Ramos (cell line): ENCODE measurements around the gene GOLIM4.
"Not testable (repeated sequence)": the region's sequence is repeated elsewhere in the genome, so short reads cannot be mapped to it uniquely, and the experiment has no call there.

Experiments
- in situ Hi-C: fragments of 300-500 bp; cut with MboI; formaldehyde crosslinking; loops from one replicate; pipeline ENCODE4 v1.14.3; 2022; ENCODE audit warnings: low sequenced_read_pairs; ENCODE audit not compliant: unreplicated experiment

GOLIM4 gene

DNA sequence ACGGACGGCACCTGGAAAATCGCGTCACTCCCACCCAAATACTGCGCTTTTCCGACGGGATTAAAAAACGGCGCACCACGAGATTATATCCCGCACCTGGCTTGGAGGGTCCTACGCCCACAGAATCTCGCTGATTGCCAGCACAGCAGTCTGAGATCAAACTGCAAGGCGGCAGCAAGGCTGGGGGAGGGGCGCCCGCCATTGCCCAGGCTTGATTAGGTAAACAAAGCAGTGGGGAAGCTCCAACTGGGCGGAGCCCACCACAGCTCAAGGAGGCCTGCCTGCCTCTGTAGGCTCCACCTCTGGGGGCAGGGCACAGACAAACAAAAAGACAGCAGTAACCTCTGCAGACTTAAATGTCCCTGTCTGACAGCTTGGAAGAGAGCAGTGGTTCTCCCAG lies 84.4 kb downstream of the GOLIM4 start:
- in situ Hi-C loops: not testable (repeated sequence)

DNA sequence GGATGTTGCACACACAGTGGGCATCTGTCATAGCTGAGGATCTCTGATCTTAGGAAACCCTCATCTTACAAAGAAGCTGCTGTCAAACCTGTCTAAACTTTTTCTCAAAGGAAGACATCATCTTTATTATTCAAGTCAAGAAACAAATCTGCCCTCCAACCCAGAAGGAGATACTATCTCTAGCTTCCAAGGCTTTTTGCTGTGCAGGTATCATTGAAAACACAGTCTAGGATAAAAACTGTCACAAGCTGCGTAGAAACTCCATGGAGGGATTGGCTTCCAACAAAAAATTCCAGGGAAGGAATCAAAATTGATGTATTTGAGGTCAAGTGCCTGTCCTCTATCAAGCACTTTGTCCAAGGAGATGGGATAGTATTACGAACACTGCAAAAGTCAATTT lies 89.1 kb downstream of the GOLIM4 start:
- in situ Hi-C loops: no loop called here

DNA sequence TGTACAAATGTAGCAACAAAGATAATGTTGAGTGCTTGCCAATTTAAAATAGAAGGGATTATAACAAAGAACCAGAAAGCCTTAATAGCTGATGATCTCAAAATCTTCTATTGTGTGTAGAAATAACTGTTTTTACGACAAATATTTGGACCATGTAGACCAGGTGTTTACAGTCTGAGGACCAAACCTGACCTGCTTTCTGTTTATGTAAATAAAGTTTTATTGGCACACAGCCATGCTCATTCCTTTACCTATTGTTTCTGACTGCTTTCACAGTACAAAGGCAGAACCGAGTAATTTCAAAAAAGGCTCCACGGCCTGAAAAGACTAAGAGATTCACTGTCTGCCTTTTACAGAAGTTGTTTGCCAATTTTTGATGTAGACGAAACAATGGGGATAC lies 91.8 kb downstream of the GOLIM4 start:
- in situ Hi-C loops: no loop called here

DNA sequence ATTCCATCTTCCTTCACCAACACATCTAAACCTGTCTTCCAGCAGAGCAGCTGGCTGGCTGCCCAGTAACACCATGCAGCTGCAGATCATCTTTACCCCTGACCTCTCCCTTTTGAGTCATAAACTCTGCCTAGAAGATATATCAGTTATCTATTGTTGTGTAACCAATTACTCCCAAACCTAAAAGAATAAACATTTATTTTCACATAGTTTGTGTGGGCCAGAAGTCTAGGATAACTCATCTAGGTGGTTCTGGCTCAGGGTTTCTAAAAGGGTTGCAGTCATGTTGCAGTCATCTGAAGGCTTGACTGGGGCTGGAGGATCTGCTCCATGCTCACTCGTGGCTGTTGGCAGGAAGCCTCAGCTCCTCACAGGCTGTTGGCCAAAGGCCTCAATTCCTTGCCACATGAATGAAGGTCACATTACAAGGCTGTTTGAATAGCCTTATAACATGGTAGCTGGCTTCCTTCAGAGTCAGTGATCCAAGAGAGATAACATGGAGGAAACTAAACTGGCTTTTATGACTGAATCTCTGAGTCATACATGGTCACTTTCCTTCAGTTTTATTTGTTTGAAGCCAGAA lies 92.8 kb downstream of the GOLIM4 start:
- in situ Hi-C loops: no loop called here

DNA sequence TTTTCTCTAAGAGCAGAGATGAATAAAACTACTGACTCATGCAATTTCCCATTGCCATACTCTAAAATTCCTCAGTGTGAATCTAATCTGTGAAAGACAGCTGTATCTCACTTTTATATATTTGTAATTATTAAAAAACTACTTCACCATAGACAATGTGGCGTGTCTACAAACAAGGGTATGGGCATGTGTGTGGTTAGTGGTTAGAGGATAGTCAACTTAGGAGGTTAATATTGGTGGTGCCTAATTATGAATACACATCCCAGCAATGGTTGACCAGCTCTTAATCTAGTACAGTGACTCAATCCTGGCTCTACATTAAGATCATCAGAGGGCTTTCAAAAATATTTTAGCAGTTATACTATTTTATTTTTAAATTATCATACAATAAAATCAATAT lies 94.5 kb downstream of the GOLIM4 start:
- in situ Hi-C loops: no loop called here

DNA sequence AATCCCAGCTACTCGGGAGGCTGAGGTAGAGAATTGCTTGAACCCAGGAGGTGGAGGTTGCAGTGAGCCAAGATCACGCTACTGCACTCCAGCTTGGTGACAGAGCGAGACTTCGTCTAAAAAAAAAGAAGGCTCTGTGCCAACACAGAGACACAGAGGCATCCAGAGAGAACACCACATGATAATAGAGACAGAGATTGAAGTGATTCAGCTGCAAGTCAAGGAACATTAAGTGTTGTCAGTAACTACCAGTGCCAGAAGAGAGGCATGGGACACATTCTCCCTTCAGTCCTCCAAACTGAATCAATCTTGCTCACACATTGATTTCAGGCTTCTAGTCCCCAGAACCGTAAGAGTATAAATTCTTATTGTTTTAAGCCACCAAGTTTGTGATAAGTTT lies 97.5 kb downstream of the GOLIM4 start:
- in situ Hi-C loops: no loop called here

DNA sequence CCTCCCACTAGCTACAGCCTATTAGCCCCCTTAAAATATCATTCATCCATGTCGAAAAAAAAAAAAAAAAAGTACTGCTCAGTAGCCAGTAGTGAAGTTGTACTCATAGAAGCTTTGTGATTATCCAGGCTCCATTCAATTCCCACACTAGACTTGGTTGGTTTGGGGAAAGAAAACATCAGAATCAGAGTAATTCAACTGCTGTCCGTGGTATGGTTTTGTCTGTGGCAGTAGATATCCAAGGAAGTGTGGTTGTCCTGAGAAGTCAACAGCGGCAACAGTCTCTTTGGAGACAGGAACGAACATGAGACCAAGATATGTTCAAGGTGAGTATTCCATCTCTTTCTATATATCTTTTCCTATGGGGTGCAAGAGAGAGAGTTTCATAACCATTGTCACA lies 99.2 kb downstream of the GOLIM4 start:
- in situ Hi-C loops: no loop called here

DNA sequence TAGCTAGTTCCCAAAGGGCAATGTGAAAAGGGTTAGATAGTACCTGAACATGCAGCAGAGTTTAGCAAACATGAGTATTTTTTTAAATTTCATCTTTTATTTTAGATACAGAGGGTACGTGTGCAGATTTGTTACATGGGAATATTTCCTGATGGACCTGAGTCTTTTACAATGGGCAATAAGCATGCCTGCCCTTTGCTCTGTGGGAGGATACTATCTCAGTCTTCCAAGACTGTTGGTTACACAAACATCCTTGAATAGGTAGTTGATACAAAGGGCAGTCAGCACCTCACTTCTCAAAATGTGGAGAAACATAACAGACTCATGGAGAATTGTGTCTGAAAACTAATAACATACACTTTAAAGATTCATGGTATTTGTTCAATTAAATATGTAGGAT lies 103.3 kb downstream of the GOLIM4 start:
- in situ Hi-C loops: no loop called here

DNA sequence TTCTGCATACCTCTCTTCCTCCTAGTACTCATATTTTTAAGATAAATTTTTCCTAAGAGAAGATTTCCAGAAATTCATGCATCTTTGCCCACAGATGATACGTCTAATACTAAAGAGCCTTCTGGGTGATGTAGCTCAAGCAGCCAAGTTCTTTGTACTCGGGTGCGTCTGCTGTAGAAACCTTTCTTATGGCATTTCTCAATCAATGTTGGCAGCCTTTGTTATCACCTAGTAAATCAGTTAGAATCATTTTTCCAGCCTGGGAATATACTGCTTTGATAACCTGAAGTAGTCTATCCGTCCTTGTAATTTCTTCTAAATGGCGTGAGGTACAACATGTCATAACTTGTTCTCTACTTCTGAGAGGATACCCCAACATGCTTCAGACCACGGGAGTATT lies 104.5 kb downstream of the GOLIM4 start:
- in situ Hi-C loops: no loop called here

DNA sequence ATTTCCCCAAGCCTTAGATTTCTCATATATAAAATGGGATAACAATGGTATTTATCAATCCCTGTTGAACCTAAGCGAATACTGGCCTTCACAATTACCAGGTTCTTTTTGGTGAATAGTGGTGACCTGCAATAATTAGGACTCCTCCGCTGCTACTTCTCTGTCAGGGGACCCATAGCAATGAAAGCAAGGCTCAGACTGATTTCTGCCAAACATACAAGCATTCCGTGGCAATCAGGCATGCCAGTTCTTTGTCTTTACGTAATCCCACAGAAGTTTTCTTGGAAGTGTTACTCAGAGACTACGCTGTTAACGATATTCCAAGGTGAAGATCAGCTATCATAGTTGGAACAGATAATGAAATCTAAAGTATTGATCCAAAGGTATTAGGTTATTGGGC lies 105.7 kb downstream of the GOLIM4 start:
- in situ Hi-C loops: no loop called here

DNA sequence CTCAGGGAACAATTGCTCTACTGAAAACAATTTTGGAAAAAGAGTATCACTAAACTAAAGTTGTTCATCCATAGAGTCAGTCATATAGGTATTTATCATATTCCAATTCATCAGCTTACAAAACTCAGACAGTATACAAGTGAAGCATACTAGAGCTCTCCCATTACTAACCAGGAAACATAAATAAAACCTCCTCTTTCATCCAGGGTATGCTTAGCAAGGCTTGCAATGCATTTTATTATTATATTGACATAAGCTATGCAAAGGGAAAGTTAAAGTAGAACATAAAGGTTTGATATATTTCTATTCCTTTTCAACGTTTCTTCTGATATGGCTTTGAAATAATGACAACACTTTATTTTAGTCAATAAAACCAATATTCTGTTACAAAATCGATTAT lies 106.7 kb downstream of the GOLIM4 start:
- in situ Hi-C loops: no loop called here

DNA sequence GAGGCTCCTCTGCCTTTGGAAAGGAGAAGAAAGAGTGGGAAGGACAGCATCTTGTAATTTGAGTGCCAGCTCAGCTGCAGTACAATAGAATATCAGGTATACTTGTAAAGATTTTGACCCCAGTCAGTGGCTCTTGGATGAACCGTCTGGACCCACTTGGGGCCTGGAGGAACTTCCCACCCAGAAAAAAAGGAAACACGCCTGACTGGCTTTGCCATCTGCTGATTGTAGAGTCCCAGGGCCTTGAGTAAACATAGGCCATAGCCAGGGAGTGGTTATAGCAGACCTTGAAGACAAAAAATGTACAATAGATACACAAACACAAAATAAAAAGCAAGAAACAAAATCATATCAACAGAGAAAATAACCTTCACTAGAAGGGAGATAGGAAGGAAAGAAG lies 112.1 kb downstream of the GOLIM4 start:
- in situ Hi-C loops: no loop called here

DNA sequence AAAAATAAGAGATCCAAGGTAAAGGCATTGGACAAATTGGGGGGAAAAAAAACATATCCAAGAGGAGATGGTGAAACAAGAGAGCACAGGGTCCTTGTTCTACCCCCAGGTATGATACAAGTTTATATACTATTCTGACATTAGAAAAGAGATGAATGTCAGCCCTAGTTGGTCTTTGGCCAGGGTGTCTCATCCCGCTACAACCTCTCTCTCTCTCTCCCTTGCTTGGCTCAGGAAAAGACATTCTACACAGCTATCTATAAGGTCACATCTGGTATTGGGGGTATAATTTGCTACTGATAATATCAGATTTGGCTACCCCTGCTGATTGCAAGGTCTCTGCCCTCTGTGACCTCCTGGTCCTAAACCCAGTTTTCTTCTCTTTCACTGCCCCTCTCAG lies 117.2 kb downstream of the GOLIM4 start:
- in situ Hi-C loops: no loop called here

DNA sequence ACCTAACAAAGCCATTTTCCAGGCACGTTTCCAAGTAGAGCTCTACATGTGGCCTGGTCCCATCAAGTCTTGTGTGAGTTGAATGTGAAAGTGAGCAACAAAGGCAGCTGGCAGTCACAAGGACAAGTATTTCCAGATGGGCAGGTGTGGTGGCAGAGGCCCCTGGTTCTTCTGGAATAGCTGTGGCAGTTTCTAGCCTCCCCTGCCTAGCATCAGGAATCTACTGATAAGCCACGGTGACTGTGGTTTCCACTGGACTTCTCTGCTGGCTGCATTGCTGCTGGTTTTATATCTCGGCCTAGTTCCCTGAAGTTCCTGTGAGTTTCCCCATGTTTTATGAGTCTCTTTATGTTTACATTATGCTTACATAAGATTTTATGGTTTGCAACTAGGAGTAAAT lies 117.7 kb downstream of the GOLIM4 start:
- in situ Hi-C loops: no loop called here

DNA sequence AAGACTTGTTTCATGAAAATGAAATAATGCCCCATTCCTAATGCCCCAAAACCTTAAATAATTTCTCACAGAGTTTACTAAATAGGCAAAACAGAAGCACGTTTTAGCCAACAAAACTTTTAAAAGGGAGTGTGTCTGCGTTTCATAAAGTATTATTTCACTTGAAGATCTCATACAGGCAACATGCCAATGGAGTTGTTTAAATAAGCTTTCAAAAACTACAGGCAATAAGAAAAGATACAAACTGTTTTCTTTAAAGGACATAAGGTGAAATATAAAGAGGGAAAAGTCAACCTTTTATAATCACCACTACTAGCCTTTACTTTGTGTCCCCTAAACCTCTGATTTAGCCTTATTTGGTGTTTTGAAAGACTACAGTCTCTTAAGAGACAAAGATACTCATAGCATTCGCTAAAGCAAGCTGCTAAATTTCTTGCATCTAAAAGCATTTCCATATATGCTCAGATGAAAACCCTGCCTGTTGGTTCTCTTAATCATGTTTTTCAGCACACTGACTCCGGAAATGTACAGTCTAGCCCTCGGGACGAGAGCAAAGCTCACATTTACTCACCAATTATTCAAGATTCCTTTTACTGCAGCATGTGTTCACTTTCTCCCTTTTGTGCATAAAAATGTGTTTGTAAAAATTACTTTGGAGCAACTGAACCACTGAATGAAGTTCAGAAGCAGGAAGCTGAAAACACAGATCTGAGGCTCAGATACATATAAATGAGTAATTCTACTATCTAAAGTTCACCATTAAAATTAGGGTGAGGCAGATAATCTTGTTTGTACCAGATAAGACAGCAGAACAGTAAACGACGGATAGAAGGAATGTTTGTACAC lies 119.0 kb downstream of the GOLIM4 start:
- in situ Hi-C loops: no loop called here

DNA sequence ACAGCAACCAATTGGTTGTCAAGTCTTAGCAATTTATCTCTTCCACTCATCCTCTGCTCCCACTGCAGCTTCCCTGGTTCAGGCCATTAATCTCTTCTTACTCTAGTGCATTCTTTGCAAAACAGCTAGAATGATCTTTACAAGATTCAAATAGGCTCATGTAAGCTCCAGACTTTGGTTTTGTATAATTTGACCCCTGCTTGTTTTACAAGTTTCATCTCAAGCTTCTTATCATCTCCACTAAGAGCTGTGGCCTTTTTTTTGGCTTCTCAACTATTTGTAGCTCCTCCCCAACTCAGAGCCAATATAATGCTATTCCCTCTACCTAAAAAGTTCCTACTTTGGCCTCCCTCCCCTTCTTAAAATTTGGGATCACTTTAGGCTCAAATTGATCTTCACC lies 121.8 kb downstream of the GOLIM4 start:
- in situ Hi-C loops: no loop called here

DNA sequence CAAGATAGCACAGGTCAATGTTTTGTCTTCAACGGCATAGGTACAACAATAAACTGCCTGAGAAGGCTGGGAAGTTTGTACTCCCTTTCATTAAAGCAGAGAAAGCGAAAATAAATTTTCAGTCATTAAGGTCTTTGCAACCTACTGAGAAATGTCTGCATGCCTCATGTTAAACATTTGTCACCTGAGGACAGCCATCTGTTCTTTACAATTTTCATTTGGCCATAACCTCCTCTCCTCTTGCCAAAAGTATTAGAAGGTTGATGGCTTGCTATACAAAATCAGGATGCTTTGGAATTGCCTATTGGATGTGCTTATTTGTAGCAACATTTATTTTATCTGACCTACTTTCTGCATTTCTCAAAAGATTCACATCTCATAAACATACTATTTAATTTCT lies 122.7 kb downstream of the GOLIM4 start:
- in situ Hi-C loops: no loop called here

DNA sequence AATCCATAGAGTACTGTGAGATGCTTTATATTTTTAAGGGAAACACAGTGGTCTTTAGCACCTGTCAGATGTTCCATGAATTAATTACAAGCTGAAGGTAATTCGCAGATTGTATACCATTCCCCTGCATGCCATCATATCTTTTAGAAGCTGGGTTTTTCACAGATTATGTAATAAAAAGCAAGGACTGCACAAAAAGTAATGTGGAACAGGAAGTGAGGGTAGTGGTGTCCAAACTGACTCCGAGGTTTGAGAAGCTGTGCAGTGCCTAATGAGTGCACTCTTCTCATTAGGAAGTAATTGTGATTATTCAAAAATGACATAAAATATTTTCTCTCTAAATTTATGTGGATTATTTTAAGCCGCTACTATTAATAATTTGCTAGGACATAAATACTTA lies 123.2 kb downstream of the GOLIM4 start:
- in situ Hi-C loops: no loop called here

DNA sequence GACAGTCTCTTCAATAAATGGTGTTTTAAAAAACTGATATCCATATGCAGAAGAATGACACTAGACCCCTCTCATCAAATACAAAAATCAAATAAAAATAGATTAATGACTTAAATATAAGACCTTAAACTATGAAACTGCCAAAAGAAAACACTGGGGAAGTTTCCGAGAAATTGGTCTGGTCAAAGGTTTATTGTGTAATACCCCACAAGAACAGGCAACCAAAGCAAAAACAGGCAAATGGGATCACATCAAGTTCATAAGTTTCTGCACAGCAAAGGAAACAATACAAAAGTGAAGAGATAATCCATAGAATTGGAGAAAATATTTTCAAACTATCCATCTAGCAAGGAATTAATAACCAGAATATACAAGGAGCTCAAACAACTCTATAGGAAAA lies 126.2 kb downstream of the GOLIM4 start:
- in situ Hi-C loops: no loop called here

DNA sequence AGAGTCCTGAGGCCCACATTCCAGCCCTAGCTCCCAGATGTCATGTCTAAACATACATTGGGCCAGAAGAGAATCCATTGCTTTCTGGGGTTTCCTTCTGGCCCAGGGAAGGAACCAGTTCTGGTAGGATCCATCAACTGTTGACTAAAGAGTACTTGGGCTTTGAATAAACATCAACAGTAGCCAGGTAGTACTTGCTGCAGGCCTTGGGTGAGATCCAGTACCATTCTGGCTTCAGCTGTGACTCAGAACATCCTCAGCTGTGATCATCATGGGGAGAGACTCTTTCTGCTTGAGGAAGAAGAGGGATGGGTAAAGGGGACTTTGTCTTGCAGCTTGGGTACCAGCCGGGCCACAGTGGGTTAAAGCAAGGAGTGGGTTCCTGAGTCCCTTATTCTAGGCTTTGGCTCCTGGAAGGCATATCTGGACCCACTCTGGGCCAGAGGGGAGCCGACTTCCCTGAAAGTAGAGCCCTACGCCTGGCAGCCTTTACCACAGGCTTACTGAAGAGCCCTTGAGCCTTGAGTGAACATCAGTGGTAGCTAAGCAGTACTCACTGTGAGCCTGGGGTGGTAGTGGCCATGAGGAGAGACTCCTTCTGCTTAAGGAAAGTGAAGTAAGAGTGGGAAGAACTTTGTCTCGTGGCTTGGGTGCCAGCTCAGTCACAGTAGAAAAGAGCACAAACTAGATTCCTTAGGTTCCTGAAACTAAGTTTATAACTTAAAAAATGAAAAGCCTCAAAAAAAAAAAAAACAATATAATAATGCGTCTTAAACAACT lies 128.3 kb downstream of the GOLIM4 start:
- in situ Hi-C loops: no loop called here
